ENCODE measurements around the gene SGCD.

The SGCD gene

GRCh38 chr5:156515121-156515520 lies 188.2 kb downstream of the SGCD start:
- POLR2A ChIA-PET = no interaction called here
- TF ChIP-seq FOXA1 (IDR thresholded peaks at IDR 0.05) (no peak), ARNT (IDR thresholded peaks at IDR 0.05) (no peak), SUZ12 (IDR thresholded peaks at IDR 0.05) (no peak), FOXM1 (IDR thresholded peaks at IDR 0.05; ENCODE audit: borderline replicate concordance) (no peak), BHLHE40 (IDR thresholded peaks at IDR 0.05; ENCODE audit: borderline replicate concordance) (no peak)
- CTCF ChIA-PET = no interaction called here
- DNase-seq (ENCODE audit: extremely low spot score) = no peak

DNA sequence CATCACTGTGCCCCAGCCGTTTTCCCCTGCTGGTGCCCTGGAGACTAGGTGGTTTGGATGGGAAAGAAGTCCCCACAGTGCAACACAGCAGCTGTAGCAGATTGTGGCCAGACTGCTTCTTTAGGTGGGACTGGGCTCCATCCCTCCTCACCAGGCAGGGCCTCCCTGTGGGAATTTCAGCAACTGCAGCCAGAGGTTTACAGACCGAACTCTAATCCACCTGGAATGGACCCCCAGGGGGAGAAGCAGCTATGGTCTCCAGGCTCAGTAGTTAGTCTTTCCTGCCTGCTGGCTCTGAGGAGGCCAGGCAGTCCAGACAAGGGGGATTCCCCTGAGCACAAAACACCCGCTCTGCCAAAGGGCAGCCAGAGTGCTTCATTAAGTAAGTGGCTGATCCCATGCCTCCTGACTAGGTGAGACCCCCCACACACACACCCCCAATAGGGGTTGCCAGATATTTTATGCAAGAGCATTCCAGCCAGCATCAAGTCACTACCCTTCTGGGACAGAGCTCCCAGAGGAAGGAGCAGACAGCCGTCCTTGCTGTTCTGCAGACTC lies 188.9 kb downstream of the SGCD start:
- no peak for TF ChIP-seq LEF1 (IDR thresholded peaks at IDR 0.05; ENCODE audit: borderline replicate concordance)
- TF ChIP-seq FOXA1 (IDR thresholded peaks at IDR 0.05) = no peak
- TF ChIP-seq, protein P1, sequence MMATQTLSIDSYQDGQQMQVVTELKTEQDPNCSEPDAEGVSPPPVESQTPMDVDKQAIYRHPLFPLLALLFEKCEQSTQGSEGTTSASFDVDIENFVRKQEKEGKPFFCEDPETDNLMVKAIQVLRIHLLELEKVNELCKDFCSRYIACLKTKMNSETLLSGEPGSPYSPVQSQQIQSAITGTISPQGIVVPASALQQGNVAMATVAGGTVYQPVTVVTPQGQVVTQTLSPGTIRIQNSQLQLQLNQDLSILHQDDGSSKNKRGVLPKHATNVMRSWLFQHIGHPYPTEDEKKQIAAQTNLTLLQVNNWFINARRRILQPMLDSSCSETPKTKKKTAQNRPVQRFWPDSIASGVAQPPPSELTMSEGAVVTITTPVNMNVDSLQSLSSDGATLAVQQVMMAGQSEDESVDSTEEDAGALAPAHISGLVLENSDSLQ (IDR thresholded peaks at IDR 0.05) = no peak
- no peak for TF ChIP-seq CTBP1 (IDR thresholded peaks at IDR 0.05; ENCODE audit: borderline replicate concordance)
- TF ChIP-seq TARDBP (IDR thresholded peaks at IDR 0.05) = no peak
- TF ChIP-seq ZNF384 (IDR thresholded peaks at IDR 0.05) = no peak
- TF ChIP-seq FOXK2 (IDR thresholded peaks at IDR 0.05) = no peak
- no peak for TF ChIP-seq L3MBTL2 (conservative IDR thresholded peaks at IDR 0.05)
- TF ChIP-seq BHLHE40 (IDR thresholded peaks at IDR 0.05; ENCODE audit: borderline replicate concordance) = no peak
- no peak for TF ChIP-seq SUZ12 (IDR thresholded peaks at IDR 0.05)
- no peak for TF ChIP-seq SP1 (IDR thresholded peaks at IDR 0.05)
- TF ChIP-seq ARNT (IDR thresholded peaks at IDR 0.05) = no peak
- TF ChIP-seq NFRKB (IDR thresholded peaks at IDR 0.05) = no peak
- no peak for TF ChIP-seq FOXM1 (IDR thresholded peaks at IDR 0.05; ENCODE audit: borderline replicate concordance)
- TF ChIP-seq ELF4 (IDR thresholded peaks at IDR 0.05) = no peak
- TF ChIP-seq HDGF (IDR thresholded peaks at IDR 0.05; ENCODE audit: borderline replicate concordance) = no peak
- CTCF ChIA-PET = no interaction called here
- DNase-seq (ENCODE audit: extremely low spot score) = no peak
- POLR2A ChIA-PET = no interaction called here

- no peak for TF ChIP-seq ZNF384 (IDR thresholded peaks at IDR 0.05)
- no peak for TF ChIP-seq LEF1 (IDR thresholded peaks at IDR 0.05; ENCODE audit: borderline replicate concordance)
- no peak for TF ChIP-seq FOXM1 (IDR thresholded peaks at IDR 0.05; ENCODE audit: borderline replicate concordance)
- no peak for TF ChIP-seq FOXK2 (IDR thresholded peaks at IDR 0.05)
- TF ChIP-seq SUZ12 (IDR thresholded peaks at IDR 0.05) = no peak
- TF ChIP-seq FOXA1 (IDR thresholded peaks at IDR 0.05) = no peak
- TF ChIP-seq ARNT (IDR thresholded peaks at IDR 0.05) = no peak
- TF ChIP-seq, protein P1 (IDR thresholded peaks at IDR 0.05) = no peak
- no peak for TF ChIP-seq HDGF (IDR thresholded peaks at IDR 0.05; ENCODE audit: borderline replicate concordance)
- TF ChIP-seq TARDBP (IDR thresholded peaks at IDR 0.05) = no peak
- TF ChIP-seq NFRKB (IDR thresholded peaks at IDR 0.05) = no peak
- TF ChIP-seq SP1 (IDR thresholded peaks at IDR 0.05) = no peak
- no peak for TF ChIP-seq ELF4 (IDR thresholded peaks at IDR 0.05)
- no peak for TF ChIP-seq L3MBTL2 (conservative IDR thresholded peaks at IDR 0.05)
- TF ChIP-seq BHLHE40 (IDR thresholded peaks at IDR 0.05; ENCODE audit: borderline replicate concordance) = no peak
- TF ChIP-seq CTBP1 (IDR thresholded peaks at IDR 0.05; ENCODE audit: borderline replicate concordance) = no peak
- CTCF ChIA-PET = no interaction called here
- no peak for DNase-seq (ENCODE audit: extremely low spot score)
- POLR2A ChIA-PET = no interaction called here
Measured at GRCh38 chr5:156522651-156523529, 195.9 kb downstream of the SGCD start.

DNA sequence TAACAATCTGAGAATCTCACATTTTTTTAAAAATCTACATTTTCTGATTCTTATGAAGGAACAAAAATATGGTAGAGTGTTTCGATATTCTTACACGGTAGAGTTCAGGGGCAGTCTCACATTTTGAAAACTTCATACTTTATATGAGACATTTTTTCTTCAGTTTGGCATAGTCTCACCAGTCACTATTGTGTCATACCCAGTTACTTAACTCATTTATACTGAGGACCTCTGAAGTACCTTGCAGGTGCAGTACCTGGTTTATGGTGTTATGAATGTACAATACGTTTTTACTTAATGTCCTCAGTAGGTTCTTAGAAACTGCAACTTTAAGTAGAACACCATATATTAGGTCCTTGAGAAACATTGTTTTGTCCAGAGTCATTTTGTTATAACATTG lies 196.6 kb downstream of the SGCD start:
- no peak for TF ChIP-seq LEF1 (IDR thresholded peaks at IDR 0.05; ENCODE audit: borderline replicate concordance)
- POLR2A ChIA-PET = no interaction called here

DNA sequence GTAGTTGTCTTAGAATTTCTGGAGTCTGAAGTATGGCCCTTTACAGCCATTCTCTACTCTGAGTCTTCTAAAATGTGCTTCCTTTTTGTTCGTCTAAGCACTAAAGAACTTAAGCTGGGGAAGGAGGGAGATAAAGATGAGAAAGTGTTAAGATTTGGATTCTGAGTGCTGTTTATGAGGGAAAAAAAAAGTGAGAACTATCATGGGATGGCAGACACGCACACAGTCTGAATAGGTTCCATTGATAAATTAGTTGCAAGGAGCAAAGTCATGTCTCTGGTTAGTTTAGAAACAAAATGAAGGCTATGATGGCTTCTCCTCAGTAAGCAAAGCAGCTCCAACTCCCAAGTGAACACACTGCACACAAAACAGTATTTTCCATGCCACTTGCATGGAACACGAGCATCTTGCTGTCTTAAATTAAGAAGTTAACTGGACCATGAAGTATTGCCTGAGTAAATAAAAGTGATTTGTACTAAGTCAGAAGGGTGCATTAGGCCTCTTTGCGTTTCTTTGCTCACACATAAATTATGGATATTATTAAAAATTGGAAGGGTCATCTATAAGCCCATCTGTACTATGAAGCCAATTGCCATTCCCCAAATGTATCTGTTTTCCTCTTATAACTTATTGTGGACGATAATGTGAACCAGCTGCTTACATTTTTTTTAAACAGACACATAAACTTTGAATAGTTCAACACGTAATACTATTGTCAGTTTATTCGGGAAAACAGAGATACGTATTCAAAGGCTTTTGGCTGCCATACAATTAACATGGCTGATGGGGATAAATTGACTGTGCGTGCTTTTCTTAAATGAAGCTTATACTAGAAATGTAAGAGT lies 199.3 kb downstream of the SGCD start:
- no peak for DNase-seq (ENCODE audit: extremely low spot score)
- CTCF ChIA-PET = no interaction called here
- POLR2A ChIA-PET = no interaction called here
- no peak for TF ChIP-seq FOXM1 (IDR thresholded peaks at IDR 0.05; ENCODE audit: borderline replicate concordance)
- TF ChIP-seq, protein P1 (IDR thresholded peaks at IDR 0.05) = no peak
- TF ChIP-seq FOXA1 (IDR thresholded peaks at IDR 0.05) = no peak
- no peak for TF ChIP-seq ELF4 (IDR thresholded peaks at IDR 0.05)
- TF ChIP-seq L3MBTL2 (conservative IDR thresholded peaks at IDR 0.05) = no peak
- TF ChIP-seq NFRKB (IDR thresholded peaks at IDR 0.05) = no peak
- TF ChIP-seq SUZ12 (IDR thresholded peaks at IDR 0.05) = no peak
- no peak for TF ChIP-seq HDGF (IDR thresholded peaks at IDR 0.05; ENCODE audit: borderline replicate concordance)
- no peak for TF ChIP-seq TARDBP (IDR thresholded peaks at IDR 0.05)
- TF ChIP-seq LEF1 (IDR thresholded peaks at IDR 0.05; ENCODE audit: borderline replicate concordance) = no peak
- no peak for TF ChIP-seq CTBP1 (IDR thresholded peaks at IDR 0.05; ENCODE audit: borderline replicate concordance)

More for the DNA sequence above, 196.6 kb downstream of the SGCD start:
- DNase-seq (ENCODE audit: extremely low spot score) = no peak
- CTCF ChIA-PET = no interaction called here

Measured in HEK293T (cell line).